ENCODE data around the gene SINHCAF.

The SINHCAF gene

DNA sequence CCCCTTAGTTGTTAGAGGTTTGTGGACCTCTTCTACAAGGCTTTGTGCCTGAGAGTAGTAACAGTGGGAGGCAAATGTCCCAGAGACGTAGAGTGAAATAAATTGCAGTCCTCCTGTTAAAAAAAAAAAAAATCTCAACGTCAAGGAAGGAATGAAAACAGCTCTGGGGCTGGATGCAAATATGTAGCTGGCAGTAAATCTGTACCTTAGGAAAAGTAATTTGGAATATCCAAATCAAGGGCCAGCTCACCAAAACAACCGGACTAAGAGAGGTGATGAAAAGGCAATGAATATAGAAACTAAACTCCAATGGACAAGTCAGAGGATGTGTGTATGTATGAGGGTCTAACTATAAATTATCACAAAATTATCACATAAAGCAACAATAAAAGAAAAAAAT is 27.0 kb downstream of the SINHCAF start:
- no peak for DNase-seq (ENCODE audit: low read depth)
- TF ChIP-seq, protein P1, sequence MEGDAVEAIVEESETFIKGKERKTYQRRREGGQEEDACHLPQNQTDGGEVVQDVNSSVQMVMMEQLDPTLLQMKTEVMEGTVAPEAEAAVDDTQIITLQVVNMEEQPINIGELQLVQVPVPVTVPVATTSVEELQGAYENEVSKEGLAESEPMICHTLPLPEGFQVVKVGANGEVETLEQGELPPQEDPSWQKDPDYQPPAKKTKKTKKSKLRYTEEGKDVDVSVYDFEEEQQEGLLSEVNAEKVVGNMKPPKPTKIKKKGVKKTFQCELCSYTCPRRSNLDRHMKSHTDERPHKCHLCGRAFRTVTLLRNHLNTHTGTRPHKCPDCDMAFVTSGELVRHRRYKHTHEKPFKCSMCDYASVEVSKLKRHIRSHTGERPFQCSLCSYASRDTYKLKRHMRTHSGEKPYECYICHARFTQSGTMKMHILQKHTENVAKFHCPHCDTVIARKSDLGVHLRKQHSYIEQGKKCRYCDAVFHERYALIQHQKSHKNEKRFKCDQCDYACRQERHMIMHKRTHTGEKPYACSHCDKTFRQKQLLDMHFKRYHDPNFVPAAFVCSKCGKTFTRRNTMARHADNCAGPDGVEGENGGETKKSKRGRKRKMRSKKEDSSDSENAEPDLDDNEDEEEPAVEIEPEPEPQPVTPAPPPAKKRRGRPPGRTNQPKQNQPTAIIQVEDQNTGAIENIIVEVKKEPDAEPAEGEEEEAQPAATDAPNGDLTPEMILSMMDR (IDR thresholded peaks at IDR 0.05; ENCODE audit: low read depth, low read length, missing control alignments), result no peak
- in situ Hi-C loops (cut with HindIII; ENCODE audit: low sequenced_read_pairs), result no loop called here
- H3K4me3 ChIP-seq (ENCODE audit: low read depth, low read length), result no peak overlapping the region

DNA sequence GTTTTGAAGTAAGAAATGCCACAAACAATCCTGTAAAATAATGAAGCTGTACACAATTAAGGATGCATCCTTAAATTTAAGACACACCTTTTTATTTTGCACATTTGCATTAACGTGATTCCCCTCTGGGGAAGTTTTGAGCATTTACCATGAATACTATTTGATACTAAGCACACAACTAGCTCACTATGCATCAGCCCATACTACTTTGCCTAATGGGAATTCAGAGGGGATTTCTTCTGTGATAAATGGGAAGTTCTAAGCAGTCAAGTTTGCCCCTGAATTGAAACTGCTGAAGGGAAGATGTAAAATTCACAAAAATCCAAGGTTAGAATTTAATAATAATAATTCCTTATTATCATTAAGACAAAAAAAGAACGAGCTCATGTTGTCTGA is 27.4 kb downstream of the SINHCAF start:
- in situ Hi-C loops (cut with HindIII; ENCODE audit: low sequenced_read_pairs), result no loop called here
- TF ChIP-seq, protein P1 (IDR thresholded peaks at IDR 0.05; ENCODE audit: low read depth, low read length, missing control alignments), result no peak
- H3K4me3 ChIP-seq (ENCODE audit: low read depth, low read length), result no peak overlapping the region
- no peak for DNase-seq (ENCODE audit: low read depth)

DNA sequence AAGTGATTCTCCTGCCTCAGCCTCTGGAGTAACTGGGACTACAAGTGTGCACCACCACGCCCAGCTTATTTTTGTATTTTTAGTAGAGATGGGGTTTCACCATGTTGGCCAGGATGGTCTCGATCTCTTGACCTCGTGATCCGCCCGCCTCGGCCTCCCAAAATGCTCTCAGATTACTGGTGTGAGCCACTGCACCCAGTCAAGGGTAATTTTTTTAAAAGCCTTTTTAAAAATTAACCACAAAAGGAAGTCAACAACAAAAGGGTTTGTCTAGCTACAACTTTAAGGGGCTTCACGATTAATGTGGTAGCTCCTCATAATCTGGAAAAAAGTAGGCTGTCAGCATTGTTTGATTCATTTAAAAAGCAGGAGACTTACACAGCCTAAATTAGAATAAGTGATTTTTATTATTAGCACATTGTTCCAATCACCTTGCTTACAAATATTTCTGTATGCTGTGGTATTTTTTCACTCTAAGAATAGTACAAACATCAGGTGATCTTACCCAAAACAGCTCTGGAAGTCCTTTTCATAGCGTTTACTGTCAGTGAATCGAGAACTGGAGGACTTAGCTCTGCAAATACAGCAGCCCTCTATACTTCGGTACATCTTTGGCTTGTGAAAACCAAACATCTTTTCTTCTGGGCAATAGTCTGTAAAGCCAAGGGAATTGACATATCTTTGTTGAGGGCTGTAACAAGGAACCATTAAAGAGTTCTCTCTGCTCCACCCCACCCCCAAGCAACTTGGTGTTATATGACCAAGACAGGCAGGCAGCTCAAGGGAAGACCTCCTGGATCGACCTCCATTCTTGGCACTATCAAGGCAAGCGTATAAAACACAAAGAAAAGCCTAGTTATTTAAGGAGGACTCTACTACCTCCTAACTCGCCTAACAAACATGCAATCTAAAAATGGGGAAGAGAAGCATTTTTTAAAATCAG is 28.1 kb downstream of the SINHCAF start:
- in situ Hi-C loops (cut with HindIII; ENCODE audit: low sequenced_read_pairs), result no loop called here
- H3K4me3 ChIP-seq (ENCODE audit: low read depth, low read length), result no peak overlapping the region
- no peak for DNase-seq (ENCODE audit: low read depth)
- TF ChIP-seq, protein P1 (IDR thresholded peaks at IDR 0.05; ENCODE audit: low read depth, low read length, missing control alignments), result no peak

DNA sequence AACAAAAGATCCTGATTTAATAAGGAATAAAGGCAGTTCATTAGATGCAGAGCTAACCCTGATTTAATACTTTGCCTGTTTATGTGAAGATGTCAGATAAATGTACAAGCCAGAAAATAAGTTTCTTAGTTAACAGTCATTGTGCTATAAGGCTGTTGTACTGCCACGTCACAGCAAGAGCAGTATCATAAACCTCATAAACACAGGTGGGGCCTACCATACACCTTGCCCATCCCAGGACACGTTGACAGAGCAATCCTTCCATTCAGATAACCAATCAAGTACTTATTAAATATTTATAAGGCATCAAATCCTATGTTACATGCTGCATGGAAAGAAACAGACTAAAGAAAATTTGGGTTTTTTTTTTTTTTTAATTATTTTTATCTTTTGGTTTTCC is 36.5 kb downstream of the SINHCAF start:
- TF ChIP-seq, protein P1 (IDR thresholded peaks at IDR 0.05; ENCODE audit: low read depth, low read length, missing control alignments), result no peak
- no peak for DNase-seq (ENCODE audit: low read depth)
- no peak overlapping the region for H3K4me3 ChIP-seq (ENCODE audit: low read depth, low read length)
- in situ Hi-C loops (cut with HindIII; ENCODE audit: low sequenced_read_pairs), result no loop called here

DNA sequence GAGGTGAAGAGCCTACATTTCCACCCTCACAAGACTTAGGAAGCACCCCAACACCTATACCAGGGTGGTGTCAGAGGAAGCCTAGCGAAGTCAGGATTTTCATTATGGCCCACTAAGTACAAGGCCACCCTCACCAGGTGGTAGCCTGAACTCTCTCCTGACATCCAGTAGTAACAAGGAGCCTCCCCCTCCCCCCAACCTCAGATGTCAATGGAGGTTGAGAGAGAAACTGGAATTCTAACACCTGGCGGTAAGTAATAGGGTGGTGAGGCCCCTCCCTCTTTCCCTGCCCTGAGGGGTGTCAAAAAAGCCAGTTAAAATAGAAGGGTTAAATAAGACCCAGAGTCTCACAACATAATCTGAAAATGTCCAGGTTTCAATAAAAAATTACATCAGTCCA is 37.6 kb downstream of the SINHCAF start:
- TF ChIP-seq, protein P1 (IDR thresholded peaks at IDR 0.05; ENCODE audit: low read depth, low read length, missing control alignments), result no peak
- in situ Hi-C loops (cut with HindIII; ENCODE audit: low sequenced_read_pairs), result no loop called here
- DNase-seq (ENCODE audit: low read depth), result no peak
- H3K4me3 ChIP-seq (ENCODE audit: low read depth, low read length), result no peak overlapping the region

DNA sequence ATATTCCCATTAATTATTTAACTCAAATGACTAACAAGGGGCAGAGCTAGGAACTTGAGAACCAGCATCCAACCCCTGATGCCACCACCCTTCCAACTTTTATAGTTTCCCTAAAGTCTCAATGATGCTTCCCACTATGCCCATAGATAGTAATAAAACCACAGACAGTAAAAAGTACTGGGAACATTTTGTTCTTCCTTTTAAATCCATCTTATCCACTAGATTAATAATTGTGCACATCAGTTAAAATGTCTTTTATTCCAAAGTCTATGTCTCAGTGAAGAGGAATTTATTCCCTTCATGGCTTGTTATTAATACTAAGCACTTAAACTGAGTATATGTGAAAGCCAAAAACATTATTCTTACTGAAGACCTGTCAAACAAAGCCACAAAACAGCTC is 45.8 kb downstream of the SINHCAF start:
- in situ Hi-C loops (cut with HindIII; ENCODE audit: low sequenced_read_pairs), result no loop called here
- DNase-seq (ENCODE audit: low read depth), result no peak
- TF ChIP-seq, protein P1 (IDR thresholded peaks at IDR 0.05; ENCODE audit: low read depth, low read length, missing control alignments), result no peak
- H3K4me3 ChIP-seq (ENCODE audit: low read depth, low read length), result no peak overlapping the region

All from astrocyte of the cerebellum (primary cell).